Measurements from ENCODE around the gene GPR55.

GPR55 gene

GRCh38 chr2:230924092-230924469 lies 961 bp downstream of the GPR55 start:
- 97% methylated on average over 6 of the region's 6 CpGs for WGBS
- H3K9ac ChIP-seq (ENCODE audit: low read depth, low read length): no peak overlapping the region
- H3K9me3 ChIP-seq (ENCODE audit: insufficient read depth, low read depth, low read length): no peaks in the 10 kb centered on the region
- H3K4me3 ChIP-seq (ENCODE audit: low read length): no peak overlapping the region
- no peak overlapping the region for H3K27ac ChIP-seq (ENCODE audit: low read depth, low read length)
- no peaks in the 10 kb centered on the region for H3K27me3 ChIP-seq (ENCODE audit: insufficient read depth, low read length)
- H3K4me1 ChIP-seq (ENCODE audit: insufficient read depth, low read length): no peaks in the 10 kb centered on the region
- H3K36me3 ChIP-seq (ENCODE audit: insufficient read depth, low read length): no peaks in the 10 kb centered on the region

- Histone ChIP-seq H3K27ac (ENCODE audit: low read depth, low read length) (no peak overlapping the region), H3K4me3 (ENCODE audit: low read length) (no peak overlapping the region), H3K36me3 (ENCODE audit: insufficient read depth, low read length) (no peaks in the 10 kb centered on the region), H3K9me3 (ENCODE audit: insufficient read depth, low read depth, low read length) (no peaks in the 10 kb centered on the region), H3K9ac (ENCODE audit: low read depth, low read length) (no peak overlapping the region), H3K27me3 (ENCODE audit: insufficient read depth, low read length) (no peaks in the 10 kb centered on the region), H3K4me1 (ENCODE audit: insufficient read depth, low read length) (no peaks in the 10 kb centered on the region)
- 92% methylated on average over 16 of the region's 16 CpGs for WGBS
Measured at GRCh38 chr2:230922951-230923717, 1.9 kb downstream of the GPR55 start.

- Histone ChIP-seq H3K36me3 (ENCODE audit: insufficient read depth, low read length) (no peaks in the 10 kb centered on the region), H3K4me1 (ENCODE audit: insufficient read depth, low read length) (no peaks in the 10 kb centered on the region), H3K4me3 (ENCODE audit: low read length) (no peak overlapping the region), H3K27ac (ENCODE audit: low read depth, low read length) (no peak overlapping the region), H3K9me3 (ENCODE audit: insufficient read depth, low read depth, low read length) (no peaks in the 10 kb centered on the region), H3K27me3 (ENCODE audit: insufficient read depth, low read length) (no peaks in the 10 kb centered on the region), H3K9ac (ENCODE audit: low read depth, low read length) (no peak overlapping the region)
- 81% methylated on average over 11 of the region's 11 CpGs for WGBS
Measured at GRCh38 chr2:230921806-230922595, 3.0 kb downstream of the GPR55 start.

- H3K4me3 ChIP-seq (ENCODE audit: low read length): no peak overlapping the region
- H3K27ac ChIP-seq (ENCODE audit: low read depth, low read length): no peak overlapping the region
Measured at GRCh38 chr2:230920167-230920566, 4.9 kb downstream of the GPR55 start.

GRCh38 chr2:230919681-230920080 lies 5.4 kb downstream of the GPR55 start:
- no peaks in the 10 kb centered on the region for H3K27me3 ChIP-seq (ENCODE audit: insufficient read depth, low read length)
- no peak overlapping the region for H3K9ac ChIP-seq (ENCODE audit: low read depth, low read length)
- H3K4me1 ChIP-seq (ENCODE audit: insufficient read depth, low read length): no peaks in the 10 kb centered on the region
- WGBS: no CpG with 5 or more reads among the region's 2 CpGs
- no peak overlapping the region for H3K27ac ChIP-seq (ENCODE audit: low read depth, low read length)
- H3K9me3 ChIP-seq (ENCODE audit: insufficient read depth, low read depth, low read length): no peaks in the 10 kb centered on the region
- H3K4me3 ChIP-seq (ENCODE audit: low read length): no peak overlapping the region
- no peaks in the 10 kb centered on the region for H3K36me3 ChIP-seq (ENCODE audit: insufficient read depth, low read length)

More at GRCh38 chr2:230920167-230920566, 4.9 kb downstream of the GPR55 start:
- no peaks in the 10 kb centered on the region for H3K36me3 ChIP-seq (ENCODE audit: insufficient read depth, low read length)
- H3K9me3 ChIP-seq (ENCODE audit: insufficient read depth, low read depth, low read length): no peaks in the 10 kb centered on the region
- no peak overlapping the region for H3K9ac ChIP-seq (ENCODE audit: low read depth, low read length)
- 82% methylated on average over 2 of the region's 2 CpGs for WGBS
- H3K27me3 ChIP-seq (ENCODE audit: insufficient read depth, low read length): no peaks in the 10 kb centered on the region
- H3K4me1 ChIP-seq (ENCODE audit: insufficient read depth, low read length): no peaks in the 10 kb centered on the region

- WGBS: 100% methylated on average over 2 of the region's 2 CpGs
- Histone ChIP-seq H3K27me3 (ENCODE audit: insufficient read depth, low read length) (no peaks in the 10 kb centered on the region), H3K9ac (ENCODE audit: low read depth, low read length) (no peak overlapping the region), H3K4me3 (ENCODE audit: low read length) (no peak overlapping the region), H3K9me3 (ENCODE audit: insufficient read depth, low read depth, low read length) (no peaks in the 10 kb centered on the region), H3K36me3 (ENCODE audit: insufficient read depth, low read length) (no peaks in the 10 kb centered on the region), H3K27ac (ENCODE audit: low read depth, low read length) (no peak overlapping the region), H3K4me1 (ENCODE audit: insufficient read depth, low read length) (no peaks in the 10 kb centered on the region)
Measured at GRCh38 chr2:230919240-230919639, 5.8 kb downstream of the GPR55 start.

- 93% methylated on average over 7 of the region's 7 CpGs for WGBS
- Histone ChIP-seq H3K4me1 (ENCODE audit: insufficient read depth, low read length) (no peaks in the 10 kb centered on the region), H3K9ac (ENCODE audit: low read depth, low read length) (no peak overlapping the region), H3K27me3 (ENCODE audit: insufficient read depth, low read length) (no peaks in the 10 kb centered on the region), H3K9me3 (ENCODE audit: insufficient read depth, low read depth, low read length) (no peaks in the 10 kb centered on the region), H3K27ac (ENCODE audit: low read depth, low read length) (no peak overlapping the region), H3K36me3 (ENCODE audit: insufficient read depth, low read length) (no peaks in the 10 kb centered on the region), H3K4me3 (ENCODE audit: low read length) (no peak overlapping the region)
Measured at GRCh38 chr2:230916218-230916617, 8.8 kb downstream of the GPR55 start.

- Histone ChIP-seq H3K4me1 (ENCODE audit: insufficient read depth, low read length) (no peaks in the 10 kb centered on the region), H3K36me3 (ENCODE audit: insufficient read depth, low read length) (no peaks in the 10 kb centered on the region), H3K9ac (ENCODE audit: low read depth, low read length) (no peak overlapping the region), H3K27ac (ENCODE audit: low read depth, low read length) (no peak overlapping the region), H3K27me3 (ENCODE audit: insufficient read depth, low read length) (no peaks in the 10 kb centered on the region), H3K9me3 (ENCODE audit: insufficient read depth, low read depth, low read length) (no peaks in the 10 kb centered on the region), H3K4me3 (ENCODE audit: low read length) (no peak overlapping the region)
- 77% methylated on average over 6 of the region's 6 CpGs for whole genome bisulfite sequencing
Measured at GRCh38 chr2:230915319-230915718, 9.7 kb downstream of the GPR55 start.

- Histone ChIP-seq H3K27me3 (ENCODE audit: insufficient read depth, low read length) (no peaks in the 10 kb centered on the region), H3K27ac (ENCODE audit: low read depth, low read length) (no peak overlapping the region), H3K36me3 (ENCODE audit: insufficient read depth, low read length) (no peaks in the 10 kb centered on the region), H3K9me3 (ENCODE audit: insufficient read depth, low read depth, low read length) (no peaks in the 10 kb centered on the region), H3K4me1 (ENCODE audit: insufficient read depth, low read length) (no peaks in the 10 kb centered on the region), H3K9ac (ENCODE audit: low read depth, low read length) (no peak overlapping the region), H3K4me3 (ENCODE audit: low read length) (no peak overlapping the region)
- 91% methylated on average over 3 of the region's 3 CpGs for WGBS
Measured at GRCh38 chr2:230914886-230915285, 10.2 kb downstream of the GPR55 start.

GRCh38 chr2:230913406-230914143 lies 11.5 kb downstream of the GPR55 start:
- Histone ChIP-seq H3K27me3 (ENCODE audit: insufficient read depth, low read length) (no peaks in the 10 kb centered on the region), H3K4me3 (ENCODE audit: low read length) (no peak overlapping the region), H3K27ac (ENCODE audit: low read depth, low read length) (no peak overlapping the region), H3K36me3 (ENCODE audit: insufficient read depth, low read length) (no peaks in the 10 kb centered on the region), H3K9ac (ENCODE audit: low read depth, low read length) (no peak overlapping the region), H3K4me1 (ENCODE audit: insufficient read depth, low read length) (no peaks in the 10 kb centered on the region), H3K9me3 (ENCODE audit: insufficient read depth, low read depth, low read length) (no peaks in the 10 kb centered on the region)
- WGBS: 80% methylated on average over 4 of the region's 5 CpGs

GRCh38 chr2:230912724-230913123 lies 12.3 kb downstream of the GPR55 start:
- H3K9ac ChIP-seq (ENCODE audit: low read depth, low read length): no peak overlapping the region
- H3K36me3 ChIP-seq (ENCODE audit: insufficient read depth, low read length): no peaks in the 10 kb centered on the region
- 98% methylated on average over 5 of the region's 5 CpGs for WGBS
- no peak overlapping the region for H3K27ac ChIP-seq (ENCODE audit: low read depth, low read length)
- no peaks in the 10 kb centered on the region for H3K27me3 ChIP-seq (ENCODE audit: insufficient read depth, low read length)
- H3K4me1 ChIP-seq (ENCODE audit: insufficient read depth, low read length): 0 out of 2 replicates have a peak, but pooled peaks cover 3% of the 10 kb centered on the region
- no peaks in the 10 kb centered on the region for H3K9me3 ChIP-seq (ENCODE audit: insufficient read depth, low read depth, low read length)
- H3K4me3 ChIP-seq (ENCODE audit: low read length): no peak overlapping the region
